Kidney capillary endothelial cell (primary cell): ENCODE measurements around the gene HOPX.
"Not testable (repeated sequence)": the region's sequence is repeated elsewhere in the genome, so short reads cannot be mapped to it uniquely, and the experiment has no call there.

Experiments
- DNase-seq: peaks from one replicate; pipeline ENCODE4 v3.0.0-alpha.2; 2018; ENCODE audit warnings: low spot score

HOPX gene

GRCh38 chr4:56654238-56654632 is 26.9 kb downstream of the HOPX start:
- no peak for DNase-seq

- DNase-seq: peak; percentile 65
Observed at GRCh38 chr4:56653461-56654237, 27.4 kb downstream of the HOPX start.

- no peak for DNase-seq
Observed at GRCh38 chr4:56652196-56652595, 28.9 kb downstream of the HOPX start.

GRCh38 chr4:56651056-56651350 is 30.1 kb downstream of the HOPX start:
- no peak for DNase-seq

- no peak for DNase-seq
Observed at GRCh38 chr4:56650262-56651055, 30.6 kb downstream of the HOPX start.

GRCh38 chr4:56649445-56650261 is 31.4 kb downstream of the HOPX start:
- no peak for DNase-seq

GRCh38 chr4:56648824-56649151 is 32.3 kb downstream of the HOPX start:
- DNase-seq: no peak

GRCh38 chr4:56648021-56648823 is 32.9 kb downstream of the HOPX start:
- DNase-seq: no peak

GRCh38 chr4:56646341-56646740 is 34.8 kb downstream of the HOPX start:
- no peak for DNase-seq

- no peak for DNase-seq
Observed at GRCh38 chr4:56643596-56643995, 37.5 kb downstream of the HOPX start.

GRCh38 chr4:56641494-56642051 is 39.5 kb downstream of the HOPX start:
- peak; percentile 80 for DNase-seq

GRCh38 chr4:56640621-56641493 is 40.2 kb downstream of the HOPX start:
- DNase-seq: no peak

GRCh38 chr4:56637791-56638190 is 43.3 kb downstream of the HOPX start:
- no peak for DNase-seq

GRCh38 chr4:56637154-56637553 is 43.9 kb downstream of the HOPX start:
- no peak for DNase-seq

- not testable (repeated sequence) for DNase-seq
Observed at GRCh38 chr4:56634954-56635353, 46.1 kb downstream of the HOPX start.

GRCh38 chr4:56633486-56633885 is 47.6 kb downstream of the HOPX start:
- no peak for DNase-seq

GRCh38 chr4:56630876-56631666 is 50.0 kb downstream of the HOPX start:
- no peak for DNase-seq

GRCh38 chr4:56628592-56628991 is 52.5 kb downstream of the HOPX start:
- DNase-seq: no peak

- DNase-seq: no peak
Observed at GRCh38 chr4:56627985-56628384, 53.1 kb downstream of the HOPX start.

- no peak for DNase-seq
Observed at GRCh38 chr4:56627375-56627774, 53.7 kb downstream of the HOPX start.
